ENCODE measurements around the gene MSL2.

GRCh38 chr3:136161516-136161915 lies 34.6 kb downstream of the MSL2 start:
- TF ChIP-seq FOXM1 (IDR thresholded peaks at IDR 0.05; ENCODE audit: borderline replicate concordance) (no peak), HDGF (IDR thresholded peaks at IDR 0.05; ENCODE audit: borderline replicate concordance) (no peak)
